ENCODE measurements around the gene SPDYC. TPM values are rescaled to one million over a fixed set of nuclear protein-coding genes. Genes with fewer than 3 reads are reported as not detected.

Gene SPDYC
- total RNA-seq, 1 donor from 2014 or later: not detected

GRCh38 chr11:65134952-65135632 is 34.9 kb upstream of the SPDYC start:
- DNase-seq (ENCODE audit: low spot score, unreplicated experiment): peak; percentile 80
- H3K27me3 Mint-ChIP-seq: no peaks in the 10 kb centered on the region
- TF ChIP-seq CTCF (IDR thresholded peaks at IDR 0.05; ENCODE audit: unreplicated experiment): no peak
- H3K27ac Mint-ChIP-seq: peak overlapping the region; percentile 100
- H3K36me3 Mint-ChIP-seq (ENCODE audit: insufficient read depth): peaks cover 4% of the 10 kb centered on the region
- H3K9me3 Mint-ChIP-seq (ENCODE audit: low read depth): no peaks in the 10 kb centered on the region
- peak overlapping the region; percentile 98 for H3K4me3 Mint-ChIP-seq (ENCODE audit: low read depth)
- H3K4me1 Mint-ChIP-seq (ENCODE audit: low read depth): peaks cover 20% of the 10 kb centered on the region

- peak overlapping the region; percentile 98 for H3K4me3 Mint-ChIP-seq (ENCODE audit: low read depth)
- TF ChIP-seq CTCF (IDR thresholded peaks at IDR 0.05; ENCODE audit: unreplicated experiment): no peak
- H3K9me3 Mint-ChIP-seq (ENCODE audit: low read depth): no peaks in the 10 kb centered on the region
- peaks cover 20% of the 10 kb centered on the region for H3K4me1 Mint-ChIP-seq (ENCODE audit: low read depth)
- DNase-seq (ENCODE audit: low spot score, unreplicated experiment): no peak
- H3K36me3 Mint-ChIP-seq (ENCODE audit: insufficient read depth): peaks cover 4% of the 10 kb centered on the region
- H3K27ac Mint-ChIP-seq: peak overlapping the region; percentile 100
- H3K27me3 Mint-ChIP-seq: peaks cover 3% of the 10 kb centered on the region
These were observed 34.3 kb upstream of the SPDYC start for GRCh38 chr11:65135633-65136145.

- Mint-ChIP-seq H3K4me3 (ENCODE audit: low read depth) (peak overlapping the region; percentile 55), H3K9me3 (ENCODE audit: low read depth) (no peaks in the 10 kb centered on the region), H3K36me3 (ENCODE audit: insufficient read depth) (no peaks in the 10 kb centered on the region), H3K27ac (peak overlapping the region; percentile 92), H3K27me3 (peaks cover 7% of the 10 kb centered on the region), H3K4me1 (ENCODE audit: low read depth) (peaks cover 20% of the 10 kb centered on the region)
- DNase-seq (ENCODE audit: low spot score, unreplicated experiment): no peak
- TF ChIP-seq CTCF (IDR thresholded peaks at IDR 0.05; ENCODE audit: unreplicated experiment): no peak
These were observed 33.4 kb upstream of the SPDYC start for GRCh38 chr11:65136515-65137096.

- Mint-ChIP-seq H3K4me1 (ENCODE audit: low read depth) (no peaks in the 10 kb centered on the region), H3K9me3 (ENCODE audit: low read depth) (no peaks in the 10 kb centered on the region), H3K27ac (no peak overlapping the region), H3K4me3 (ENCODE audit: low read depth) (no peak overlapping the region), H3K27me3 (peaks cover 13% of the 10 kb centered on the region), H3K36me3 (ENCODE audit: insufficient read depth) (no peaks in the 10 kb centered on the region)
- no peak for DNase-seq (ENCODE audit: low spot score, unreplicated experiment)
- no peak for TF ChIP-seq CTCF (IDR thresholded peaks at IDR 0.05; ENCODE audit: unreplicated experiment)
These were observed 28.0 kb upstream of the SPDYC start for GRCh38 chr11:65141896-65142494.

- H3K4me3 Mint-ChIP-seq (ENCODE audit: low read depth): no peak overlapping the region
- no peaks in the 10 kb centered on the region for H3K9me3 Mint-ChIP-seq (ENCODE audit: low read depth)
- H3K27ac Mint-ChIP-seq: no peak overlapping the region
- H3K27me3 Mint-ChIP-seq: peaks cover 22% of the 10 kb centered on the region
- no peak for DNase-seq (ENCODE audit: low spot score, unreplicated experiment)
- no peak for TF ChIP-seq CTCF (IDR thresholded peaks at IDR 0.05; ENCODE audit: unreplicated experiment)
- H3K36me3 Mint-ChIP-seq (ENCODE audit: insufficient read depth): no peaks in the 10 kb centered on the region
- H3K4me1 Mint-ChIP-seq (ENCODE audit: low read depth): no peaks in the 10 kb centered on the region
These were observed 22.5 kb upstream of the SPDYC start for GRCh38 chr11:65147352-65148075.

Measured in progenitor cell of endocrine pancreas (in vitro differentiated cells).